ACC112 (cell line): Measurements from ENCODE around the gene PSME3.
A peak's percentile ranks its signal among the peaks of the same experiment; 100 is the strongest.

ENCODE experiments used
- H2AFZ ChIP-seq: fragments of 200-600 bp; sonication (generic); one replicate; pipeline ENCODE4 v1.6.0; 2017; ENCODE audit warnings: antibody characterized with exemption, low read length; ENCODE audit not compliant: unreplicated experiment
- H3K27ac ChIP-seq: fragments of 200-600 bp; sonication (generic); 2 replicates; pipeline ENCODE4 v1.5.1; 2014; ENCODE audit warnings: low read depth, mild to moderate bottlenecking, antibody characterized with exemption, low read length, moderate library complexity
- H3K27me3 ChIP-seq: fragments of 200-600 bp; sonication (generic); 2 replicates; pipeline ENCODE4 v1.6.1; 2014; ENCODE audit warnings: mild to moderate bottlenecking, antibody characterized with exemption, low read length, moderate library complexity, mixed read lengths; ENCODE audit not compliant: insufficient read depth
- H3K36me3 ChIP-seq: fragments of 200-600 bp; sonication (generic); 2 replicates; pipeline ENCODE4 v1.6.1; 2016; ENCODE audit warnings: mild to moderate bottlenecking, antibody characterized with exemption, low read length, moderate library complexity, mixed read lengths; ENCODE audit not compliant: insufficient read depth
- H3K4me1 ChIP-seq: fragments of 200-600 bp; sonication (generic); one replicate; pipeline ENCODE4 v1.6.1; 2016; ENCODE audit warnings: low read length, mixed read lengths; ENCODE audit not compliant: insufficient read depth, unreplicated experiment, control insufficient read depth
- H3K4me3 ChIP-seq: fragments of 200-600 bp; sonication (generic); 2 replicates; pipeline ENCODE4 v1.5.1; 2014; ENCODE audit warnings: mild to moderate bottlenecking, low read depth, low read length
- H3K79me2 ChIP-seq: fragments of 200-600 bp; sonication (generic); one replicate; pipeline ENCODE4 v1.6.0; 2016; ENCODE audit warnings: low read length; ENCODE audit not compliant: control insufficient read depth, unreplicated experiment, insufficient read depth

Gene PSME3

GRCh38 chr17:42797067-42798007 is 35.9 kb upstream of the PSME3 start:
- H2AFZ ChIP-seq, result no peak overlapping the region
- peaks cover 9% of the 10 kb centered on the region for H3K4me1 ChIP-seq
- H3K4me3 ChIP-seq, result peak overlapping the region; percentile 93
- H3K27ac ChIP-seq, result no peak overlapping the region
- H3K79me2 ChIP-seq, result peaks cover 14% of the 10 kb centered on the region
- H3K36me3 ChIP-seq, result no peaks in the 10 kb centered on the region
- H3K27me3 ChIP-seq, result no peaks in the 10 kb centered on the region

- peaks cover 9% of the 10 kb centered on the region for H3K4me1 ChIP-seq
- peaks cover 14% of the 10 kb centered on the region for H3K79me2 ChIP-seq
- no peak overlapping the region for H3K27ac ChIP-seq
- no peaks in the 10 kb centered on the region for H3K27me3 ChIP-seq
- no peaks in the 10 kb centered on the region for H3K36me3 ChIP-seq
- H2AFZ ChIP-seq, result peak overlapping the region; percentile 62
- peak overlapping the region; percentile 93 for H3K4me3 ChIP-seq
Measured at GRCh38 chr17:42798011-42798382, 35.2 kb upstream of the PSME3 start.

- H3K4me3 ChIP-seq, result peak within 1 kb of the TSS; percentile 93
- peak within 1 kb of the TSS; percentile 76 for H2AFZ ChIP-seq
- H3K4me1 ChIP-seq, result peaks cover 9% of the 10 kb centered on the region
- H3K27ac ChIP-seq, result no peak within 1 kb of the TSS
- H3K79me2 ChIP-seq, result peaks cover 14% of the 10 kb centered on the region
- no peaks in the 10 kb centered on the region for H3K36me3 ChIP-seq
- no peaks in the 10 kb centered on the region for H3K27me3 ChIP-seq
Measured at GRCh38 chr17:42798383-42799380, 34.5 kb upstream of the PSME3 start, which contains the start of the genes CNTD1 and COA3. Gene CNTD1, plus strand, starts transcription at chr17:42798861. Its CDS starts 207 bp downstream, at chr17:42799068. Gene COA3, minus strand, starts transcription at chr17:42798704. Its CDS starts 23 bp downstream, at chr17:42798681.

- Histone ChIP-seq H3K27me3 (no peaks in the 10 kb centered on the region), H3K4me1 (no peaks in the 10 kb centered on the region), H3K36me3 (no peaks in the 10 kb centered on the region), H3K4me3 (no peak overlapping the region), H2AFZ (no peak overlapping the region), H3K79me2 (no peaks in the 10 kb centered on the region), H3K27ac (no peak overlapping the region)
Measured at GRCh38 chr17:42803074-42803883, 29.9 kb upstream of the PSME3 start.

- no peak overlapping the region for H2AFZ ChIP-seq
- H3K36me3 ChIP-seq, result no peaks in the 10 kb centered on the region
- peaks cover 9% of the 10 kb centered on the region for H3K4me1 ChIP-seq
- H3K79me2 ChIP-seq, result no peaks in the 10 kb centered on the region
- H3K27me3 ChIP-seq, result no peaks in the 10 kb centered on the region
- no peak overlapping the region for H3K4me3 ChIP-seq
- H3K27ac ChIP-seq, result no peak overlapping the region
Measured at GRCh38 chr17:42804918-42805367, 28.3 kb upstream of the PSME3 start.

GRCh38 chr17:42806249-42806648 is 26.9 kb upstream of the PSME3 start:
- Histone ChIP-seq H3K4me1 (peaks cover 9% of the 10 kb centered on the region), H3K36me3 (peaks cover 5% of the 10 kb centered on the region; the same call in 1 of the 2 replicates), H2AFZ (no peak overlapping the region), H3K4me3 (no peak overlapping the region), H3K27ac (no peak overlapping the region), H3K79me2 (no peaks in the 10 kb centered on the region), H3K27me3 (no peaks in the 10 kb centered on the region)

- peaks cover 19% of the 10 kb centered on the region for H3K36me3 ChIP-seq
- no peak overlapping the region for H2AFZ ChIP-seq
- no peaks in the 10 kb centered on the region for H3K27me3 ChIP-seq
- H3K4me1 ChIP-seq, result peaks cover 12% of the 10 kb centered on the region
- no peak overlapping the region for H3K4me3 ChIP-seq
- H3K27ac ChIP-seq, result 0 out of 2 replicates have a peak overlapping the region, but pooled peaks have one; percentile 19
- no peaks in the 10 kb centered on the region for H3K79me2 ChIP-seq
Measured at GRCh38 chr17:42809250-42809649, 23.9 kb upstream of the PSME3 start.

- Histone ChIP-seq H3K27me3 (no peaks in the 10 kb centered on the region), H2AFZ (no peak overlapping the region), H3K79me2 (no peaks in the 10 kb centered on the region), H3K4me3 (0 out of 2 replicates have a peak overlapping the region, but pooled peaks have one; percentile 3), H3K4me1 (peaks cover 28% of the 10 kb centered on the region), H3K27ac (peak overlapping the region; percentile 68), H3K36me3 (peaks cover 54% of the 10 kb centered on the region)
Measured at GRCh38 chr17:42814633-42815399, 18.4 kb upstream of the PSME3 start.

- no peak overlapping the region for H2AFZ ChIP-seq
- H3K4me1 ChIP-seq, result peaks cover 28% of the 10 kb centered on the region
- H3K4me3 ChIP-seq, result no peak overlapping the region
- peaks cover 14% of the 10 kb centered on the region for H3K79me2 ChIP-seq
- H3K27ac ChIP-seq, result peak overlapping the region; percentile 59
- H3K36me3 ChIP-seq, result peaks cover 55% of the 10 kb centered on the region
- H3K27me3 ChIP-seq, result no peaks in the 10 kb centered on the region
Measured at GRCh38 chr17:42817866-42818265, 15.3 kb upstream of the PSME3 start.
